Activated CD8-positive, alpha-beta memory T cell treated with anti-CD3 and anti-CD28 coated beads for 4 hours (primary cell): ENCODE measurements around the gene CCDC69.
"Not testable (repeated sequence)": the region's sequence is repeated elsewhere in the genome, so short reads cannot be mapped to it uniquely, and the experiment has no call there.

Experiments used
- DNase-seq, 2 donors: peaks; one replicate each; pipeline ENCODE4 v3.0.0-alpha.2; 2020; ENCODE audit warnings: low read depth in 2 of 2

Gene CCDC69

DNA sequence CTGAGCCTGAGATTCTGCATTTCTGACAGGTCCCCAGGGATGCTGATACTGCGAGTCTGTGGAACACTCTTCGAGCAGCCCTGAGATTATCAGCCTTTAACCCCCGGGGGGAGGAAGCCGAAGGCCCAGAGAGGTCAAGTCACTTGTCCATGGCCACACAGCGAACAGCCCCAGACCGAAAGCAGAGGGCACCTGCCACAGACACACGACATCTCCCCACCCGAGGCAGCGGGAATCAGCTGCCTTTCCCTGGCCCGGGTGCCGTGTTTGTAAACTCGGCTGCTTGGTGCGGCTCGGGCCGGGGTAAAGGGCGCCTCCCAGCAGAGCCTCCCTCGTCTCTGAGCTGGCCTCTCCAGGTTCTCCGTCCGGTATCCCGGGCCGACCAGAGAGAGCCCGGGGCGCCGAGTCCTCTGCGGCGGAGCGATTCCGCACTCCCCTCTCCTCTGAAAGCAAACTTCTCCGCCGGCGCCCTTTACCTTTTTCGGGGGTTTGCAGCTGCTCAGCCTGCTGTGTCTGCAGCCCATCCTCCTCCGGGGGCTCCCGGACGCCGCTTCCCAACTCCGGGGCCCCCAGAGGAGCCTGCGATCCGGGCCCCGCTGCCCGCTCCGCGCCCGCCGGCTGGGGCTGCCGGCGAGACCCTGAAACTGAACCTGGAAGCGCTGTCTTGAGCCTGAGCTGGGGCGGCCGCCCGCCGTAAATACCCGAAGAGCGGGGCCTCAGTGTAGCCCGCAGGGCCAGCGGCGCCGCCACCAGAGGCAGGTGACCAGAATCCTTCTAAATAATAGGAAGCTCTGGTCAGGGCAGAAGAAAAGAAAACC, at the start of gene CCDC69:
Gene CCDC69 (minus strand): TSS at position 646 of the 818 bp plus-strand sequence. CDS start 122 bp downstream, at position 524.
- no peak for DNase-seq

GRCh38 chr5:151271336-151271735, 47.4 kb upstream of the CCDC69 start:
- DNase-seq, result no peak

GRCh38 chr5:151270599-151270998, 46.7 kb upstream of the CCDC69 start:
- no peak for DNase-seq

DNA sequence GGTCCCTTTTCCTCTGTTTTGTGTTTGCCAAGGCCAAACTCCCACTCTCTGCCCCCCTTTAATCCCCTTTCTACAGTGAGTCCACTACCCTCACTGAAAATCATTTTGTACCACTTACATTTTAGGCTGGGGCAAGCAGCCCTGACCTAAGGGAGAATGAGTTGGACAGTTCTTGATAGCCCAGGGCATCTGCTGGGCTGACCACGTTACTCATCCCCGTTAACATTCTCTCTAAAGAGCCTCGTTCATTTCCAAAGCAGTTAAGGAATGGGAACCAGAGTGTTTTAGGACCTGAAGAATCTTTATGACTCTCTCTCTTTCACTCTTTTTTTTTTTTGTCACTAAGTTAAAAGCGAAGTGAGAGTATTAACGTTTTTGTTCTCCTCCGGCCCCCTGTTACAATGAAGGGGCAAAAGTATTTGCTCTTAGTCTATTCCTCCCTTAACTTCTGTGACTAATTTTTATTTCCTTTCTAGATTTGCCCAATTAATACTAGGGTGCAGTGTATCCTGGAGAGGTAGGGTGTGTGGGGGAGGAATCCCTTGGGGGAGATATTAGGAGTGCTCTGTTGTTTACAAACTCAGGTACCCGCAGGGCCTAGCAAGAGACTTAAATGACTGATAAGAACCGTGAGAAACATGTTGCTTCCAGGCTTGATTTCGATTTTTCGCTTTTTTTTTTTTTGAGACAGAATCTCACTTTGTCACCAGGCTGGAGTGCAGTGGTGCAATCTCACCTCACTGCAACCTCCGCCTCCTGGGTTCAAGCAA, 43.8 kb upstream of the CCDC69 start:
- DNase-seq, result no peak

- no peak for DNase-seq
Measured at GRCh38 chr5:151264113-151264512, 40.2 kb upstream of the CCDC69 start.

- no peak for DNase-seq
Measured at GRCh38 chr5:151262532-151262931, 38.6 kb upstream of the CCDC69 start.

- DNase-seq, result no peak
Measured at GRCh38 chr5:151259931-151260330, 36.0 kb upstream of the CCDC69 start.

DNA sequence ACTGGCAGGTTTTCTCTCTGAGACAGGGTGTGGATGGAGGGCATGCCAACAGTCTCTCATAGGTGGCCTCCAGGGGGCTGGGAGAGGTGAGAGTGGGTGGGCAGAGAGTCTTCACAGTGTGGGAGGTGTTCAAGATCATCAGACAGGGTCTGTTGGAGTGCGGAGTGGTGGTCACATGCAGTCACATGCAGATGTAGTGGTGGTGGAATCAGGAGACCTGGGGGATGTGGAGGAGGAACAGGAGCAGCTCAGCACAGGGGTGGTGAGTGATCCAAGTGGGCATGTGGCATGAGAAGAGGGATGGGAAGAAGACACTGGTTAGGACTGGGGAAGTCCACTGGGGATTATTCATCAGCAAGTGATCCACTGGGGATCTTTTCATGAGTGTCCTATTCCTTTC, 34.9 kb upstream of the CCDC69 start:
- no peak for DNase-seq

- DNase-seq, result no peak
Measured at GRCh38 chr5:151258201-151258611, 34.3 kb upstream of the CCDC69 start.

DNA sequence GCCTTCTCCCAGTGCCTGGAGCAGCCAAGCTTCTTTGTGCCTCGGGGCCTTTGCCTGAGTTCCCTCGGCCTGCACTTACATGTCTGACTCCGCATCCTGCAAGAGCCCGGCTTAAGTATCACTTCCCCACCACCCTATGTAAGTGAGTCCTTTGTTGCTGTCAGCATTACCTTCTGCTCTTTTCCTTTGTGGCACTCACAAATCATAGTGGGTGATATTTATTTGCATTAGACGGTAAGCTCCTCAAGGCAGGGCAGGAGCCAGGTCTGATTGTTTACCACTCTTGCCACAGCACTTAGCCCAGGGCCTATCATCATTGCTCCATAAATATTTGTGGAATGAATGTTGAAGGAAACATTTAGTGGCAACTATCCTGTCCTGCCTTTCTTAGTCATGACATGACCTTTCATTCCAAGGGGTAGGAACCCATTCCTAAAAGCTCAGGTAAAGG, 33.9 kb upstream of the CCDC69 start:
- no peak for DNase-seq

DNA sequence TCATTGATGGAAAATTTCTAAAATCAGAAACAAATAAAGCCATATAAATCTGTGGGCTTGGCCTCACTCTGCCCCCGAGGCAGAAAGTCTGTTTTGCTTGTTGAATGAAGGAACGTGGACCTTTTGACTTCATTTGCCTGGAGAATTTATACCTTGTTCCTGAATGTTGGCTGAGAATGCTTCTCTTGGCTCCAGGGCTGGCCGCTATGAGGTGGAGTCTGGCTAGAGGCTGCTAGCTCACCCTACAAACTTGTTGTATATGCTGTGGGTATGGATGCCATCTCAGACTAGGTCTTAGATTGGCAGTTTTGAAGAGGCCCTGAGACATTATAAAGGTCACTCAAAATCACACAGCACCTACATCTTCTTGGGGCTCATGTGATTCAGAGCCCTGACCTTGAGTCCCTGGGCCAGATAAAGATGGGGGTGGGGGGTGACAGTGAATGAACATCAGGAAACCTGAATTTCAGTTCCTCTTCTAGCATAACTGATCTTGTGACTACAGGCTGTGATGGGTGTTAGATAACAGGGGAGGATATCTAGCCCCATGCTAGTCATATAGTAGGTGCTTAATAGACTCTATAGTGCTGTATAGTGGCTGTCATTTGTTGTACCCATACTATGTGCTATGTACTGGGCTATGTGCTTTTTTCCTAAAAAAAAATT, 31.9 kb upstream of the CCDC69 start:
- no peak for DNase-seq

DNA sequence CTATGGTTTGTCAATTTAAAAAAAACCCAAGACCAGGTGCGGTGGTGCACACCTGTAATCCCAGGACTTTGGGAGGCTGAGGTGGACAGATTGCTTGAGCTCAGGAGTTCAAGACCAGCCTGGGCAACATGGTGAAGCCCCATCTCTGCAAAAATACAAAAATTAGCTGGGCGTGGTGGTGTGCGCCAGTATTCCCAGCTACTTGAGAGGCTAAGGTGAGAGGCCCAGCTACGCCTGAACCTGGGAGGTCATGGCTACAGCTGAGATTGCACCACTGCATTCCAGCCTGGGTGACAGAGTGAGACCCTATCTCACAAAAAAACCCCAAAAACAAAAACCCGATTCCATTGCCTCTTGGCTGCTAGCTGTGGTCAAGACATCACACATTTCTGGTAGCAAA, 31.1 kb upstream of the CCDC69 start:
- not testable (repeated sequence) for DNase-seq

GRCh38 chr5:151254556-151254955, 30.7 kb upstream of the CCDC69 start:
- no peak for DNase-seq

DNA sequence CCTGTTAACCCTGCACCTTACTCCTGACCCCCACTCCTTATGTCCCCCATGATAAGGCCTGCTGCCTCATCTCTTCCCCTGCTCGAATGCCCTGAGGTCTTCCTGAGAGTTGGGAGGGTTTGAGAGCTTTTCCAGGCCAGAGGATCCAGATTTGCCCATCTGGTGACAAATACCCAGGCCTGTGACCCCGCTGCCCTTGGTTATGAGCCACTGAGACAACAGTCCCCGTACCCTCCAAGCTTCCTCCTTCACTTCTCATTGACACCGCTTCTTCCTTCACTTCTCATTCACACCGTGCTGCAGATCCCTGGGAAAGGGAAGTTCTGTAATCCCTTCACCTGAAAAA, 29.7 kb upstream of the CCDC69 start:
- no peak for DNase-seq

DNA sequence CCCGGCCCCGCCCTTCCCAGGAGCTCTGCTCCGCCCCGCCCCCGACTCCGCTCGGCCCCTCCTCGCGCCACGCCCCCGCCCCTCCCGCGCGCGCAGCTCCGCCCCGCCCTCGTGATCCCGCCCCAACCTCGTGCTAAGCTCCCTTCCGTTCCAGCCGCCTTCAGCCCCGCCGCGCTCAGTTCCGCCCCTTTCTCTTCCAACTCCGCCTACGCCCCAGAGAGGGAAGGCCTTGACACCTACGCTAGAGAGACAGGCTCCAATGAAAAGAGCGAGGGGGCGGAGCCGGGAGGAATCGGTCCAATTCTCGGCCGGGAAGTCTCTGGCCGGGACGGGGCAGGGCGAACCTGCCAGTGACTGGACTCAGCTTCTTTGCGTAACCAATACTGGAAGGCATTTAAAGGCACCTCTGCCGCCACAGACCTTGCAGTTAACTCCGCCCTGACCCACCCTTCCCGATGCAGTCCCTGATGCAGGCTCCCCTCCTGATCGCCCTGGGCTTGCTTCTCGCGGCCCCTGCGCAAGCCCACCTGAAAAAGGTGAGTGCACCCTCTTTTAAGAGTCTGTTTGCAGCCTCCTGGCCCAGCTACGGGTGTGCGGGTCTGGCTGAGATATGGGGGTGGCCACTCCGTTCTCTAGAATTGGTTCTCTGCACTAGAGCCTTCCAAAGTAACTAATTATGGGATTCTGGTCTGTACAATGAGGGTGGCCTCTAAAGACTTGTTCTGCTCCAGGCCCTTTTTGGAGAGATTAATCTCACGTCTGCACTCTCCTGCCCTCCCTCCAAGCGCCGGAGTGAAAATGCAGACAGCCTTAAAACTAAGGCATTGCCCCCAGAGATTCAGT, 29.1 kb upstream of the CCDC69 start, which contains the start of gene GM2A:
Gene GM2A (plus strand): TSS at position 424 of the 843 bp plus-strand sequence. CDS start 32 bp downstream, at position 456.
- DNase-seq, result peak; percentile 94 to 97

DNA sequence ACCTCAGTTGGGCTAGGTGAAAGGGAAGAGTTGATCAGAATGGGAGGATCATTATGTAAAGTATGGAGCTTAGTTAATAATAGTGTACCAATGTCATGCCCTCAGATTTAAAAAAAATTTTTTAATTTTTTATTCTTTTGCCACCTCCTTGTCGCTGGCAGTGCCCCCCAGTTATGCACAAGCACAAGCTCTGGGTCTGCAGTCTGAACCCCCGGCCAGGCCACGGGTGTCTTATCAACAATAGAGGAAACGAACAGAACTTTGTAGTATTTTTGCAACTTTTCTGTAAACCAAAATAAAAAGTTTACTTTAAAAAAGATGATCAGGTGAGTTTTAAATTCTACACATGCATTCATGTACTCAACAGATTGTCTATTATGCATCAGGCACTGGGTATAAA, 27.7 kb upstream of the CCDC69 start:
- DNase-seq, result no peak

DNA sequence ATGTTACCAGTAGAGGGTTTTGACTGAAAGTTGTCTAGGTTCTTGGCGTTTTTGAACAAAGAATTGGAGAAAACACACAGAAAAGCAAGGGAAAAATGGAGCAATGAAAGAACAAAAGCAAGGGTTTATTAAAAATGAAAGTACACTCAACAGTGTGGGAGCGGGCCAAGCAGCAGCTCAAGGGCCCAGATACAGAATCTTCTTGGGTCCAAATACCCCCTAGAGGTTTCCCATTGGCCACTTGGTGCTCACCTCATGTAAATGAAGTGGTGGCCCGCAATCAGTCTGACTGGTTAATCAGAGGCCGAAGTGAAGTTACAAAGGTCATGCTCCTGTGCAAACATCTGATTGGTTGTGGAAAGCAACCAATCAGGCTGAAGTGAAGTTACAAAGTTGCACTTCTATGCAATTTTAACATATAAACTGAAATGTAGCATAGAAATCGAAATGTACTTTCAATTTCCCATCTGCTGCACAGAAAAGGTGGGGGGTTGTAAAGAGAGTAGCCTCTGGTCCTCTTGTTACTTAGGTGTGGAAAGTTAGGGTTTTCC, 27.2 kb upstream of the CCDC69 start:
- no peak for DNase-seq

GRCh38 chr5:151250346-151251000, 26.6 kb upstream of the CCDC69 start:
- no peak for DNase-seq

DNA sequence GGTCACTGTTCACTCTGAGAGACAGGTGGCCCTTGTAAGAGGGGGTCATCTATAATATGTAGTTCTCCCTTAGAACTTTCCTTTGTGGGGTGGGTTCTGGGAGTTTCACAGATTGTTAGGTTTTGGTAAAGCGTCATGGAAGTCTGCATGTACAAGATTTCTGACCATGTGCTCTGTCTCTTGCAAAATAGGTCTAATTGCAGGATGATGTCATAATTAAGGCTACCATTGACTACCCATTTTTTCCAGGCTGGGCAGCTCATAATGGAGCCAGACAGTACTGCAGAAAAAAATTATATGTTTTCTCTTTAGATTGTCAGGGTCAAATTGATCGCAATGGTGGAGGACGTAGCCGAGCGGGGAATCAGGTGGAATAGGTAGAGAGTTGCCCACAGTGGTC, 25.4 kb upstream of the CCDC69 start:
- DNase-seq, result no peak

- DNase-seq, result no peak
Measured at GRCh38 chr5:151248651-151249050, 24.8 kb upstream of the CCDC69 start.
